SK-N-MC (cell line): ENCODE measurements around the gene MTG2.

Source experiments
- DNase-seq: peaks from one replicate; pipeline ENCODE4 v3.0.0-alpha.2; 2011; ENCODE audit warnings: low read depth, low spot score
- H3K27ac ChIP-seq: fragments of 200-600 bp; sonication (generic); 2 replicates; pipeline ENCODE4 v1.5.1; 2016; ENCODE audit warnings: mixed run types
- H3K36me3 ChIP-seq: fragments of 200-600 bp; sonication (generic); 2 replicates; pipeline ENCODE4 v1.6.1; 2017; ENCODE audit warnings: antibody characterized with exemption, low read length, mixed read lengths; ENCODE audit not compliant: insufficient read depth
- H3K4me3 ChIP-seq: fragments of 200-600 bp; sonication (generic); 2 replicates; pipeline ENCODE4 v1.5.1; 2016
- H3K9ac ChIP-seq: fragments of 200-600 bp; sonication (generic); 2 replicates; pipeline ENCODE4 v1.8.0; 2017; ENCODE audit warnings: mixed run types, mixed read lengths; ENCODE audit not compliant: insufficient read length
- H3K9me3 ChIP-seq: fragments of 200-600 bp; sonication (generic); 2 replicates; pipeline ENCODE4 v1.6.1; 2017; ENCODE audit warnings: low read depth, mild to moderate bottlenecking, antibody characterized with exemption, low read length, moderate library complexity, mixed read lengths
- EZH2 ChIP-seq: fragments of 200-600 bp; sonication (generic); IDR thresholded peaks from one replicate; pipeline ENCODE4 v1.6.1; 2017; ENCODE audit warnings: antibody characterized with exemption
- FOXP2 ChIP-seq: optimal IDR thresholded peaks from 2 replicates; pipeline ENCODE3; 2011; ENCODE audit warnings: mild to moderate bottlenecking, moderate library complexity; ENCODE audit not compliant: insufficient read depth; ENCODE audit errors: extremely low read length, control extremely low read depth
- POLR2AphosphoS5 ChIP-seq: IDR thresholded peaks from 2 replicates; pipeline ENCODE4 v1.6.1; 2012; ENCODE audit warnings: mild to moderate bottlenecking, low read depth, low read length, borderline replicate concordance

The MTG2 gene, protein sequence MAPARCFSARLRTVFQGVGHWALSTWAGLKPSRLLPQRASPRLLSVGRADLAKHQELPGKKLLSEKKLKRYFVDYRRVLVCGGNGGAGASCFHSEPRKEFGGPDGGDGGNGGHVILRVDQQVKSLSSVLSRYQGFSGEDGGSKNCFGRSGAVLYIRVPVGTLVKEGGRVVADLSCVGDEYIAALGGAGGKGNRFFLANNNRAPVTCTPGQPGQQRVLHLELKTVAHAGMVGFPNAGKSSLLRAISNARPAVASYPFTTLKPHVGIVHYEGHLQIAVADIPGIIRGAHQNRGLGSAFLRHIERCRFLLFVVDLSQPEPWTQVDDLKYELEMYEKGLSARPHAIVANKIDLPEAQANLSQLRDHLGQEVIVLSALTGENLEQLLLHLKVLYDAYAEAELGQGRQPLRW

DNA sequence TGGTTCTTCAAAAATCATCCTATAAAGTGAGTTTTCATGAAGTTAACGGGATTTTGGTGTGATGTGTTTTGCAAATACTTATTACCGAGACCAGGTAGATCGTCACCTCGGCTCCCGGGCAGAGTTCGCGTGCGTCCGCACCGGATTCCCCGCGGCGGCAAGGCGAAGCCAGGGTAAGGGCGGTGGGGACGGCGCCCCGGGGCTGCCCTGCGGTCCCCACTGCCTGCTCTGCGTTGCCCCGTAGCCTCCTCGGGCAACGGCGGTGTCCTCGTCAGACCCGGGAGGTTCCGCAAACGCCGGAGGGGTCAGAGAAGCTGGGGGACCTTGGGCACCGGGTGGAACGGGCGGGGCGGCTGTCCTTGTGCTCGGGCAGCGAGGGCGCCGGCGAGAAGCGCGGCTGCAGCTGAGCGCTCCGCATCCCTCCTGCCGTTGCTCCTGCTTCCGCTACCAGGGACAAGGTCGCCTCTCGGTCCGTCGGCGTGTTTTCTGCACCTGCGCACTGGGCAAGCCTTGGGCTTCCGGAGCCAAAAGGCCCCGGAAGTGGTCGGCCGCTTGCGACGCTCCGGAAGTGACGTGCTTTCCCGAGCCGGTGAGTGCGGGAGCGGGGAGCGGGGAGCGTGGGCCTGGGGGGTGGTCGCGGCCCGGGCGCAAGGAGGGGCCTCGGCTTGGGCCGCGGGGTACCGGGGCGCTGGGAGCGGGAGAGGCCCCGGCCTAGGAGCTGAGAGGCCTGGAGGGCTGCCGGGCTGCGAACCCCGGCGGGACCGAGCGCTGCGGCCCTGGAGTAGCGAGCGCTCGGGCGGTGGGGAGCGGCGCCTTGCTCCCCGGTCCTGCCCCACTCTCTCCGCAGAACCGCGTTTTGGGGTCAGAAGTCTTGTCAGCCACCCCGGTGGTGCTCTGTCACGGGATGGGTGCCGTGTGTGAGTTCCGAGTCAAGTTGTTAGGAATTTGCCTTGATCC lies at the start of gene MTG2:
TSS of gene MTG2 (plus strand) at position 560 of the 957 bp plus-strand sequence. CDS start 10,393 bp downstream, outside the sequence.
- H3K9ac ChIP-seq = peak within 1 kb of the TSS; percentile 100
- H3K9me3 ChIP-seq = no peaks in the 10 kb centered on the region
- no peaks in the 10 kb centered on the region; the same call in none of the 2 replicates for H3K36me3 ChIP-seq
- TF ChIP-seq EZH2 (no peak), FOXP2 (peak; percentile 38), POLR2AphosphoS5 (peak; percentile 98)
- H3K4me3 ChIP-seq = peak within 1 kb of the TSS; percentile 99
- H3K27ac ChIP-seq = peak within 1 kb of the TSS; percentile 87
- peak; percentile 52 for DNase-seq

DNA sequence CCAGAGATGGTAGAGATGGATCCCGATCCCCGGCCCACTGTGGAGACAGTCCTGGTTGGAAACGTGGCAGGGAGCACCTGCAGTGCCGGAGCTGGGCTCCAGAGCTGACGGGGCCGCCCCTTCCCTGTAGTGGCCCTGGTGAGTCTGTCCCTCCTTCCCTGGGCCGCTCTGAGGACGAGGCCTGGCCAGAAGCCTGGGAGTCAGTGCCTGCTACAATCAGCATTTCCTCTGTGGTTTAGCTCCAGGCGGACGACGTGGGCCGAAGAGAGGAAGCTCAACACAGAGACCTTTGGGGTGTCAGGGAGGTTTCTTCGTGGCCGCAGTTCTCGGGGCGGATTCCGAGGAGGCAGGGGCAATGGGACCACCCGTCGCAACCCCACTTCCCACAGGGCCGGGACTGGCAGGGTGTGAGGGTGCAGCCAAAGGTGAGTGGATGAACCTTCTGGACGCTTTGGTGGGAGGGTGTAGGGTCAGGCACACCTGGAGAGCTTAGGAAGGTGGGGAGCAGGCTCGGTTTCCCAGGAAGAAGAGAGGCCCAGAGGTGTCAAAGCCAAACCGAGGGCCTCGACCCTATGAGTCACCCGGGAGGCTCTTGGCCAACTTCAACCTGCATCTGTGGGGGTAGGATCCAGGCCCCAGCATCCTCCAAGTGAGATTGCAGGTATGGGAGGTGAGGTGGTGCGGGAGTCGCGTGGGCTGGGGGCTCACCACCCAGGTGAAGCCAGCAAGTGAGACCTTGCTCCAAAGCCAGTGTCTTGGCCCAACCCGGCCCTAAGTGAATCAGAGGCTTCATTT lies 49.6 kb upstream of the MTG2 start:
- no peak overlapping the region for H3K4me3 ChIP-seq
- no peak for DNase-seq
- peaks cover 97% of the 10 kb centered on the region for H3K36me3 ChIP-seq
- no peak overlapping the region for H3K9ac ChIP-seq
- no peak for TF ChIP-seq FOXP2
- no peak for TF ChIP-seq EZH2
- TF ChIP-seq POLR2AphosphoS5 = no peak
- no peaks in the 10 kb centered on the region for H3K9me3 ChIP-seq
- H3K27ac ChIP-seq = no peak overlapping the region

DNA sequence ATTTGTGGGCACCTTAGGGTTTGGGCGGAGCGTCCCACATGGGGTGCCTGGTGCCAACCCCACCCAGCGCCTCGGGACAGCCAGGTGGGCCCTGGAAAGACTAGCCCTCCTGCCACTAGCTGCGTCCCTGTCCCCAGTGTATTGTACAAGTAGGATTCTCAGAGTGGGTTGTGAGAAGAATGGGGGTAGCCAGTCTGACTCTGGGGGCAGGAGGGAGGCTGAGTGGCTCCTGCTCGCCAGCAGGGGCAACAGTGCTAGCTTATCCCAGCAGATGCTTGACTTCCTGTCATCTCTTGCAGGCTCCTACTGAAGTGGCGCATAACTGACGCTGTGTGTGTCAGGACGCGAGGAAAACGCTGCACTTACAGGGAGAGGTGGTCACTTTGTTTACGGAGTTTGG lies 49.0 kb upstream of the MTG2 start:
- no peak overlapping the region for H3K4me3 ChIP-seq
- TF ChIP-seq FOXP2 (no peak), POLR2AphosphoS5 (0 out of 2 replicates have a peak, but pooled peaks have one; percentile 25), EZH2 (no peak)
- no peaks in the 10 kb centered on the region for H3K9me3 ChIP-seq
- DNase-seq = no peak
- H3K36me3 ChIP-seq = peaks cover 97% of the 10 kb centered on the region
- H3K9ac ChIP-seq = no peak overlapping the region
- no peak overlapping the region for H3K27ac ChIP-seq

DNA sequence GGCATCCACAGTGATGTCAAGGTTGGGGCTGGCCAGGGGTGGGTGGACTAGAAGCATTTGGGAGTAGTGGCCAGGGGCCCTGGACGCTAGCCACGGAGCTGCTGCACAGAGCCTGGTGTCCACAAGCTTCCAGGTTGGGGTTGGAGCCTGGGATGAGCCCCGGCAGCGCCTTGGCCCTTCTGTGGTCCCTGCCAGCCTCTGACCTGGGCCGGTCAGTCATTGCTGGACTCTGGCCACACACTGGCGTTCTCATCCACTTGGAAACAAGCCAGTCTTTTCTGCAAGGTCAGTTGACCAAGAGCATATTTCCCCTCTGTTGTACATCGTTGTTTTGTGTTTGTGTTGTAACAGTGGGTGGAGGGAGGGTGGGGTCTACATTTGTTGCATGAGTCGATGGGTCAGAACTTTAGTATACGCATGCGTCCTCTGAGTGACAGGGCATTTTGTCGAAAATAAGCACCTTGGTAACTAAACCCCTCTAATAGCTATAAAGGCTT lies 48.0 kb upstream of the MTG2 start:
- H3K9me3 ChIP-seq = no peaks in the 10 kb centered on the region
- 0 out of 2 replicates have a peak overlapping the region, but pooled peaks have one; percentile 8 for H3K27ac ChIP-seq
- TF ChIP-seq POLR2AphosphoS5 (no peak; the same call in 1 of the 2 replicates), EZH2 (no peak), FOXP2 (no peak)
- DNase-seq = no peak
- H3K4me3 ChIP-seq = no peak overlapping the region
- peaks cover 97% of the 10 kb centered on the region for H3K36me3 ChIP-seq
- no peak overlapping the region for H3K9ac ChIP-seq

DNA sequence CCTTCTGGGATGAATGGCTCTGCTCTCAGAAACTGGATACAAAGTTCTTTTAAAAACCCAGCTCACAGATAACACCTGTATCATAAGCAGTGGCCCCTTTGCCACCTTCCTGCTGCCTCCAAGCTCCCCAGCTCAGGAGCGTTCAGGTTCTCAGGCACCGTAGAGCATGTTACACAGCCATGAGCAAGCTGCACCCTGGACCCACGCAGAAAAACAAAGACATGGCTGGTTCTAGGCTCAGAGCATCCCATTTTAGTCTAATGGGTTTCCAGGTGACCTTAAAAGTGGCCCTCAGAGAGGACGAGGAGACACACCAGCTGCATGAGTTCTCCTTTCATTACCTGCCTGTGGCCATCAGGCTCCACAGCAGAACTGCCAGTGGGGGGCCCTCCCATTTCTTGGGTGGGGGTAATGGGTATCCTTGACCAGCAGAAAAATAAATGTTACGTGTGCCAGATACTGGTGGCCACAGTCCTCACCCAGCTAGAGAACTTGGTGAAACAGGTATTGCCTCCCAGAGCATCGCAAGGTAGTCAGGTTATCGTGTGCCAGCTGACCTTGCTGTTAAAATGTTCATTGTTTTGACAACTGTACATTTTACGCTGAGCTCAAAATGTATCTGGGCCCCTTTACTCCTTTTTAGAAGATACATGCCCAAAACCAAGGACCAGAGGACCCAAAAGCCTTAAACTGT lies 47.1 kb upstream of the MTG2 start:
- Histone ChIP-seq H3K9ac (no peak overlapping the region), H3K36me3 (peaks cover 97% of the 10 kb centered on the region), H3K27ac (no peak overlapping the region), H3K4me3 (no peak overlapping the region), H3K9me3 (no peaks in the 10 kb centered on the region)
- TF ChIP-seq POLR2AphosphoS5 = no peak; the same call in 1 of the 2 replicates
- TF ChIP-seq FOXP2 = no peak
- no peak for TF ChIP-seq EZH2
- DNase-seq = no peak

DNA sequence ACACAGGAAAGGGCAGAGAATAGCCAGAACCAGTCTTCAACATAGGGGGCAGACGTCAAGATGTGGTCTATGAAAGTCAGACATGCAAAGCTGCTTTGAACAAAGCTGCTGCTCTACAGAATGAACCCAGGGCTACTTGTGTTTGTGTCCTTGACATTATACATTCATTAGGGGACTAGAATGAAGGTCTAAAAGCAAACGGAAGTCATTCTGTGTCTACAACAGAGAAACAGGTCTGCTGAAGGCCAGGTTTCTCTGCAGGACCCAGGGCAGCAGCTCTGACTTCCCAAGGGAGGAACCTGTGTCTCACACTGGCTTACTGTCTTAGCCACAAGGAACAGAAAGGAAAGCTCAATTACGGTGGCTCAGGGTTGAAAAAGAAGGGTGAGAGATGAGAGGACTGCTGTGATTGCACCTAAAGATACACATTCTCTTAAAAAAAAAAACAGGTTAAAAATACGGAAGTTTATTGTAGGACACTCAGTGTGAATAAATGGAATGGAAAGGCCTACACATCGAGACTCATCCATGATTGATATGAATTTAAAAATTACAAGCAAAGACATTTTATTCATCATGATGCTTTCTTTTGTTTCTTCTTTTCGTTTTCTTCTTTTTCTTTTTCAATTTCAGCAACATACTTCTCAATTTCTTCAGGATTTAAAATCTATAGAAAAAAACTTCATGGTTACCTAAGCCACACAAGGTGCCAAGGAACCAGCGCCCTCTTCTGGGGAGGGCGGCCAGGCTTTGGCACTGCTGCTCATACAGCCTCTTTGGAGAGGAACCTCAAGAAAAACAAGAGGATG lies 46.3 kb upstream of the MTG2 start:
- Histone ChIP-seq H3K27ac (peak overlapping the region; percentile 55), H3K4me3 (no peak overlapping the region), H3K9ac (no peak overlapping the region), H3K9me3 (no peaks in the 10 kb centered on the region), H3K36me3 (peaks cover 95% of the 10 kb centered on the region)
- TF ChIP-seq EZH2 = no peak
- no peak for TF ChIP-seq POLR2AphosphoS5
- no peak for TF ChIP-seq FOXP2
- DNase-seq = no peak
